ENCODE data around the gene VPS16. TPM values are rescaled to one million over a fixed set of nuclear protein-coding genes. Genes with fewer than 3 reads are reported as not detected.

The VPS16 gene
- total and polyA plus RNA-seq, 2 experiments from 2014 or later, result 24.2 to 35.2 TPM

DNA sequence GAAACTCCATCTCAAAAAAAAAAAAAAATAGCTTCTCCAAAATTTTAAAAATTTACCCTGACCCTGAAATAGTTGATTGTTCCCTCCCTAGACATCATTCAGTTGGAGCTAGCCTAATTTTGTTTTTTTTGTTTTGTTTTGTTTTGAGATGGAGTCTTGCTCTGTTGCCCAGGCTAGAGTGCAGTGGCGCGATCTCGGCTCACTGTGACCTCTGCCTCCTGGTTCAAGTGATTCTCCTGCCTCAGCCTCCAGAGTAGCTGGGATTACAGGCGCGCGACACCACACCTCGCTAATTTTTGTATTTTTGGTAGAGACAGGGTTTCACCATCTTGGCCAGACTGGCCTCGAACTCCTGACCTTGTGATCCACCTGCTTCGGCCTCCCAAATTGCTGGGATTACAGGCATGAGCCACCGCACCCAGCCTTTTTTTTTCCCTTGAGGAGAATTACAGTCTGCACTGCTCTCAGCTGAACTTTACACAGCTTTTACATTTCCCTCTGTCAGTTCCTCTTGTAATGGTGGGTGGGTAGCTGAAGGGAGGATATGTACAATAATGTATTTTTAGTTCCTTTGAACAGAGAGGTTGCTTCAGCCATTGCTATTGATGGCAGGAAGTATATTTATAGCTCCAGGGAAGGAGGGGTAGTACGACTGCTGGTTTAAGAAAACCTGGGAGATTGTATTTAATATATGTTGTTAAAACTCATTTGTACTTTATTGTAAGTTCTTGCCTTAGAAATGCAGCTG, 60.5 kb downstream of the VPS16 start:
- no peak overlapping the region for H2AFZ ChIP-seq
- no peak overlapping the region for H3K4me3 ChIP-seq
- H4K20me1 ChIP-seq (ENCODE audit: insufficient read depth), result no peaks in the 10 kb centered on the region
- peaks cover 91% of the 10 kb centered on the region for H3K79me2 ChIP-seq (ENCODE audit: insufficient read depth)
- no peak overlapping the region for H3K27ac ChIP-seq
- TF ChIP-seq EZH2phosphoT487 (IDR thresholded peaks at IDR 0.05; ENCODE audit: insufficient read depth, low read depth), result no peak
- TF ChIP-seq EZH2 (IDR thresholded peaks at IDR 0.05; ENCODE audit: insufficient read depth, poor library complexity, severe bottlenecking), result no peak
- no peak overlapping the region for H3K9ac ChIP-seq
- 91 to 96% methylated on average over 11 of the region's 11 CpGs for WGBS, 2 experiments (ENCODE audit: low coverage in 1 of 2, low lambda C conversion rate in 2 of 2, missing lambda C conversion rate in 2 of 2)
- H3F3A ChIP-seq (ENCODE audit: insufficient read depth), result no peaks in the 10 kb centered on the region
- no peaks in the 10 kb centered on the region for H3K4me1 ChIP-seq (ENCODE audit: insufficient read depth)
- H3K27me3 ChIP-seq (replicated peaks; ENCODE audit: insufficient read depth), result no peaks in the 10 kb centered on the region
- no peaks in the 10 kb centered on the region for H3K9me2 ChIP-seq (ENCODE audit: insufficient read depth)
- in situ Hi-C loops (cut with MboI), result no loop called here
- H3K9me3 ChIP-seq (ENCODE audit: low read depth), result no peaks in the 10 kb centered on the region
- no peak for DNase-seq
- no peaks in the 10 kb centered on the region for H3K36me3 ChIP-seq (ENCODE audit: low read depth)
- no peak overlapping the region for H3K4me2 ChIP-seq (ENCODE audit: unreplicated experiment)

DNA sequence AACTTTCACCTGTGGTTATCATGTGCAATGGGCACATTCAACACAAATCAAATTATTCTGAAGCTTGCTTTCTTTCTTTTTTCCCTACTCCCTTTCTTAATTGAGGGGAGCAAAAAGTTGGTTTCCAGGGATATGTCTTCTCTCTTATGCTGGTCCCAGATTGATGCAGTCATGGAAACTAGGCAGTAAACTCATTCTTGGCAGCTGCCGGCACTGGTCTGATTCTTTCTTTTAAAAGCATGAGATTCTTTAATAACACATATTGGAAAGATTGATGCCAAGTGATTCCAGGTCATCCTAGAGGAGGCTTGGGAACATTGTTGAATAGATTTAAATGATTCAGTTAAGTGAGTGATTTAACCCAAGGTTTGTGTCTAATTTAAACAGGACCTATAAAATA, 61.7 kb downstream of the VPS16 start:
- Histone ChIP-seq H3F3A (ENCODE audit: insufficient read depth) (no peaks in the 10 kb centered on the region), H3K9me2 (ENCODE audit: insufficient read depth) (no peaks in the 10 kb centered on the region), H3K4me3 (no peak overlapping the region), H4K20me1 (ENCODE audit: insufficient read depth) (no peaks in the 10 kb centered on the region), H3K27me3 (replicated peaks; ENCODE audit: insufficient read depth) (no peaks in the 10 kb centered on the region), H3K4me1 (ENCODE audit: insufficient read depth) (no peaks in the 10 kb centered on the region), H2AFZ (no peak overlapping the region), H3K4me2 (ENCODE audit: unreplicated experiment) (no peak overlapping the region), H3K79me2 (ENCODE audit: insufficient read depth) (peaks cover 92% of the 10 kb centered on the region), H3K9ac (no peak overlapping the region), H3K36me3 (ENCODE audit: low read depth) (no peaks in the 10 kb centered on the region), H3K9me3 (ENCODE audit: low read depth) (no peaks in the 10 kb centered on the region), H3K27ac (no peak overlapping the region)
- TF ChIP-seq EZH2 (IDR thresholded peaks at IDR 0.05; ENCODE audit: insufficient read depth, poor library complexity, severe bottlenecking) (no peak), EZH2phosphoT487 (IDR thresholded peaks at IDR 0.05; ENCODE audit: insufficient read depth, low read depth) (no peak)
- no peak for DNase-seq
- 41% methylated on average over 1 of the region's 1 CpG for WGBS, 2 experiments (ENCODE audit: low coverage in 1 of 2, low lambda C conversion rate in 2 of 2, missing lambda C conversion rate in 2 of 2)
- in situ Hi-C loops (cut with MboI), result no loop called here

DNA sequence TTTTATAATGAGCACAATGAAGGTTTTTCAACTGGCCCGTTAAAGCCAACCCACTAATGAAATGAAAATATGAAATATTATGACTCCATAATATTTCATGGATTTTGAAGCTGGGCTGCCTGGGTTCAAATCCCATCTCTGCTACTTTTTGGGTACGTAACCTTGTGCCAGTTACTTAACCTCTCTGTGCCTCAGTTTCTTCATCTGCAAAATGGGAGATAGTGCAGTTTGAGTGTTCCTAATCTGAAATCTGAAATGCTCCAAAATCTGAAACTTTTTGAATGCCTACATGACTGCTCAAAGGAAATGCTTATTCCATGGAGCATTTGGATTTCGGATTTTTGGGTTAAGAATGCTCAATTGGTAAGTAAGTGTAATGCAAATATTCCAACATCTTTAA, 62.3 kb downstream of the VPS16 start:
- Histone ChIP-seq H2AFZ (no peak overlapping the region), H3K4me1 (ENCODE audit: insufficient read depth) (no peaks in the 10 kb centered on the region), H3K9me2 (ENCODE audit: insufficient read depth) (no peaks in the 10 kb centered on the region), H3F3A (ENCODE audit: insufficient read depth) (no peaks in the 10 kb centered on the region), H4K20me1 (ENCODE audit: insufficient read depth) (no peaks in the 10 kb centered on the region), H3K4me3 (no peak overlapping the region), H3K79me2 (ENCODE audit: insufficient read depth) (peaks cover 92% of the 10 kb centered on the region), H3K36me3 (ENCODE audit: low read depth) (no peaks in the 10 kb centered on the region), H3K27me3 (replicated peaks; ENCODE audit: insufficient read depth) (no peaks in the 10 kb centered on the region), H3K4me2 (ENCODE audit: unreplicated experiment) (no peak overlapping the region), H3K9ac (no peak overlapping the region), H3K9me3 (ENCODE audit: low read depth) (no peaks in the 10 kb centered on the region), H3K27ac (no peak overlapping the region)
- no peak for DNase-seq
- TF ChIP-seq EZH2phosphoT487 (IDR thresholded peaks at IDR 0.05; ENCODE audit: insufficient read depth, low read depth), result no peak
- no peak for TF ChIP-seq EZH2 (IDR thresholded peaks at IDR 0.05; ENCODE audit: insufficient read depth, poor library complexity, severe bottlenecking)
- WGBS, 2 experiments (ENCODE audit: low coverage in 1 of 2, low lambda C conversion rate in 2 of 2, missing lambda C conversion rate in 2 of 2), result 97 to 99% methylated on average over 3 of the region's 3 CpGs
- in situ Hi-C loops (cut with MboI), result no loop called here

DNA sequence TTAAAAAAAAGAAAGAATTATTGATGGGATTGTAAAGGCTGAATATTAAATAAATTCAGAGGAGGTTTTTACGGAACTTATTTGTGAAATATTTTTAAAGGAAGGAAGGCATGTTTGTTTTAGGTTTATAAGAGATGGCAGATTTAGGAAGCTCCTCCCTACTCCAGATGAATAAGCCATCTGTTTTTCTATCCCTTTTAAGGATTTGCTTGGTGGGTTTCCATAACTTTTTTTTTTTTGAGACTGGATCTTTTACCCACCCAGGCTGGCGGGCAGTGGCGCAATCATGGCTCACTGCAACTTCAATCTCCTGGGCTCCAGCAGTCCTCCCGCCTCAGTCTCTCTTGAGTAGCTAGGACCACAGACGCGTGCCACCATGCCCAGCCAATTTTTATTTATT, 63.1 kb downstream of the VPS16 start:
- H3K9ac ChIP-seq, result no peak overlapping the region
- no peak overlapping the region for H3K4me2 ChIP-seq (ENCODE audit: unreplicated experiment)
- H3K4me1 ChIP-seq (ENCODE audit: insufficient read depth), result no peaks in the 10 kb centered on the region
- no peaks in the 10 kb centered on the region for H3F3A ChIP-seq (ENCODE audit: insufficient read depth)
- H3K36me3 ChIP-seq (ENCODE audit: low read depth), result no peaks in the 10 kb centered on the region
- H3K9me2 ChIP-seq (ENCODE audit: insufficient read depth), result no peaks in the 10 kb centered on the region
- H3K4me3 ChIP-seq, result no peak overlapping the region
- 98% methylated on average over 6 of the region's 6 CpGs for WGBS, 2 experiments (ENCODE audit: low coverage in 1 of 2, low lambda C conversion rate in 2 of 2, missing lambda C conversion rate in 2 of 2)
- no peaks in the 10 kb centered on the region for H3K9me3 ChIP-seq (ENCODE audit: low read depth)
- no peak for DNase-seq
- in situ Hi-C loops (cut with MboI), result no loop called here
- no peaks in the 10 kb centered on the region for H3K27me3 ChIP-seq (replicated peaks; ENCODE audit: insufficient read depth)
- no peaks in the 10 kb centered on the region for H4K20me1 ChIP-seq (ENCODE audit: insufficient read depth)
- H3K79me2 ChIP-seq (ENCODE audit: insufficient read depth), result peaks cover 92% of the 10 kb centered on the region
- H3K27ac ChIP-seq, result no peak overlapping the region
- no peak for TF ChIP-seq EZH2 (IDR thresholded peaks at IDR 0.05; ENCODE audit: insufficient read depth, poor library complexity, severe bottlenecking)
- no peak for TF ChIP-seq EZH2phosphoT487 (IDR thresholded peaks at IDR 0.05; ENCODE audit: insufficient read depth, low read depth)
- no peak overlapping the region for H2AFZ ChIP-seq
